IMR-90 (cell line): ENCODE measurements around the gene PCCB. TPM values are rescaled to one million over a fixed set of nuclear protein-coding genes. Genes with fewer than 3 reads are reported as not detected.
A peak's percentile ranks its signal among the peaks of the same experiment; 100 is the strongest.

ENCODE experiments used
- ATAC-seq: fragments of 200-7000 bp; cut with Tn5 transposase; 2 replicates; pipeline ENCODE4 v1.9.1; 2020; ENCODE audit warnings: low read depth, mild to moderate bottlenecking, moderate library complexity
- BruUV-seq: library from RNA; stranded (reverse); fragments of 400-500 nt; replicated peaks from 2 replicates; lab custom pipeline; 2021; lab: Mats Ljungman, UMichigan
- CTCF ChIA-PET: fragments of 300-600 bp; formaldehyde crosslinking; extraction: SDS; loops from one replicate; lab custom pipeline; 2021; ENCODE audit warnings: antibody characterized with exemption; lab: Yijun Ruan, JAX
- POLR2A ChIA-PET: fragments of 300-600 bp; sonication (Branson Sonifier 250); formaldehyde crosslinking; loops from one replicate; lab custom pipeline; 2022; ENCODE audit warnings: antibody characterized with exemption; ENCODE audit not compliant: unreplicated experiment; lab: Charles Lee
- DNase-seq: peaks from one replicate; pipeline ENCODE4 v3.0.0; 2013
- H2AFZ ChIP-seq: replicated peaks from 2 replicates; pipeline ENCODE3; 2013; ENCODE audit warnings: low read length, mild to moderate bottlenecking; ENCODE audit not compliant: poor library complexity
- H2AK5ac ChIP-seq: 2 replicates; pipeline ENCODE4 v1.6.1; 2013; ENCODE audit warnings: low read depth, low read length, inconsistent platforms
- H2AK9ac ChIP-seq: replicated peaks from 2 replicates; pipeline ENCODE3; 2013; ENCODE audit warnings: mild to moderate bottlenecking, low read depth, low read length, moderate library complexity; ENCODE audit not compliant: poor library complexity
- H2BK120ac ChIP-seq: 2 replicates; pipeline ENCODE4 v1.6.1; 2013; ENCODE audit warnings: low read depth, low read length, inconsistent platforms
- H2BK15ac ChIP-seq: 3 replicates; pipeline ENCODE4 v1.6.1; 2013; ENCODE audit warnings: low read depth, low read length, inconsistent platforms
- H2BK20ac ChIP-seq: 2 replicates; pipeline ENCODE4 v1.6.1; 2013; ENCODE audit warnings: low read depth, mild to moderate bottlenecking, inconsistent platforms, low read length, moderate library complexity
- H2BK5ac ChIP-seq: 2 replicates; pipeline ENCODE4 v1.6.1; 2013; ENCODE audit warnings: mild to moderate bottlenecking, low read depth, low read length, inconsistent platforms; ENCODE audit not compliant: poor library complexity, severe bottlenecking
- H3K14ac ChIP-seq: replicated peaks from 2 replicates; pipeline ENCODE4 v1.6.1; 2013; ENCODE audit warnings: low read depth, low read length, inconsistent platforms
- H3K18ac ChIP-seq: 2 replicates; pipeline ENCODE4 v1.6.1; 2013; ENCODE audit warnings: low read depth, low read length, control low read depth
- H3K23ac ChIP-seq: 2 replicates; pipeline ENCODE4 v1.6.1; 2013; ENCODE audit warnings: low read depth, low read length, inconsistent platforms
- H3K27ac ChIP-seq: 2 replicates; pipeline ENCODE4 v1.5.1; 2013; ENCODE audit warnings: mild to moderate bottlenecking, control low read depth, low read length; ENCODE audit not compliant: insufficient read depth
- H3K27me3 ChIP-seq: 2 replicates; pipeline ENCODE4 v1.6.1; 2013; ENCODE audit warnings: low read length; ENCODE audit not compliant: control insufficient read depth, insufficient read depth
- H3K36me3 ChIP-seq: 2 replicates; pipeline ENCODE4 v1.6.1; 2013; ENCODE audit warnings: low read length, mixed read lengths; ENCODE audit not compliant: control insufficient read depth, insufficient read depth
- H3K4ac ChIP-seq: 2 replicates; pipeline ENCODE4 v1.6.1; 2013; ENCODE audit warnings: low read depth, low read length, inconsistent platforms
- H3K4me1 ChIP-seq: 2 replicates; pipeline ENCODE4 v1.6.1; 2013; ENCODE audit warnings: low read length, mixed read lengths; ENCODE audit not compliant: control insufficient read depth, insufficient read depth
- H3K4me2 ChIP-seq: 2 replicates; pipeline ENCODE4 v1.6.1; 2013; ENCODE audit warnings: low read depth, mild to moderate bottlenecking, control low read depth, low read length, moderate library complexity
- H3K4me3 ChIP-seq: 2 replicates; pipeline ENCODE4 v1.5.1; 2013; ENCODE audit warnings: low read depth, mild to moderate bottlenecking, control low read depth, low read length, moderate library complexity; ENCODE audit not compliant: insufficient read depth
- H3K56ac ChIP-seq: 2 replicates; pipeline ENCODE4 v1.6.1; 2013; ENCODE audit warnings: low read length, inconsistent platforms; ENCODE audit not compliant: insufficient read depth; ENCODE audit errors: extremely low read depth
- H3K79me1 ChIP-seq, 2 experiments: 2 replicates each; pipeline ENCODE4 v1.6.1; 2013; ENCODE audit warnings: low read length in 2 of 2, inconsistent platforms in 1 of 2, low read depth in 1 of 2
- H3K9ac ChIP-seq: 2 replicates; pipeline ENCODE4 v1.6.1; 2013; ENCODE audit warnings: low read depth, low read length, control low read depth
- H3K9me1 ChIP-seq: 2 replicates; pipeline ENCODE4 v1.6.1; 2013; ENCODE audit warnings: low read length, inconsistent platforms; ENCODE audit not compliant: insufficient read depth
- H3K9me3 ChIP-seq: 2 replicates; pipeline ENCODE4 v1.6.1; 2013; ENCODE audit warnings: low read length; ENCODE audit not compliant: control insufficient read depth, insufficient read depth
- H4K20me1 ChIP-seq: 2 replicates; pipeline ENCODE4 v1.6.1; 2013; ENCODE audit warnings: low read length, inconsistent platforms; ENCODE audit not compliant: insufficient read depth
- H4K5ac ChIP-seq: 2 replicates; pipeline ENCODE4 v1.6.1; 2013; ENCODE audit warnings: mild to moderate bottlenecking, low read depth, low read length, control low read depth
- H4K8ac ChIP-seq, 2 experiments: 2 replicates each; pipeline ENCODE4 v1.6.1; 2013; ENCODE audit warnings: low read depth in 2 of 2, low read length in 2 of 2, control low read depth in 1 of 2, inconsistent platforms in 1 of 2
- H4K91ac ChIP-seq: 2 replicates; pipeline ENCODE4 v1.6.1; 2013; ENCODE audit warnings: low read depth, low read length, inconsistent platforms; ENCODE audit not compliant: insufficient read depth
- BHLHE40 ChIP-seq: fragments of 150-350 bp; IDR thresholded peaks from 2 replicates; pipeline ENCODE4 v1.6.1; 2016; ENCODE audit warnings: mild to moderate bottlenecking, low read depth, low read length
- CHD1 ChIP-seq: IDR thresholded peaks from 2 replicates; pipeline ENCODE4 v1.6.1; 2012; ENCODE audit warnings: low read depth, low read length, improper control_type of control experiment
- CTCF ChIP-seq: conservative IDR thresholded peaks from 2 replicates; pipeline ENCODE4 v1.5.1; 2012; ENCODE audit warnings: mild to moderate bottlenecking, low read depth, low read length, improper control_type of control experiment
- POLR2A ChIP-seq: IDR thresholded peaks from 2 replicates; pipeline ENCODE4 v1.6.1; 2012; ENCODE audit warnings: mild to moderate bottlenecking, low read depth, low read length
- RAD21 ChIP-seq: IDR thresholded peaks from 2 replicates; pipeline ENCODE4 v1.6.1; 2012; ENCODE audit warnings: low read length, improper control_type of control experiment
- RCOR1 ChIP-seq: IDR thresholded peaks from 2 replicates; pipeline ENCODE4 v1.6.1; 2012; ENCODE audit warnings: mild to moderate bottlenecking, low read length, improper control_type of control experiment; ENCODE audit not compliant: insufficient replicate concordance
- SMC3 ChIP-seq: fragments of 150-350 bp; IDR thresholded peaks from 2 replicates; pipeline ENCODE4 v1.6.1; 2016; ENCODE audit warnings: low read depth, mild to moderate bottlenecking, antibody characterized with exemption, low read length, moderate library complexity
- USF2 ChIP-seq: fragments of 150-350 bp; IDR thresholded peaks from 2 replicates; pipeline ENCODE4 v1.6.1; 2017; ENCODE audit warnings: mild to moderate bottlenecking, antibody characterized with exemption, low read length, low read depth
- WGBS, 2 experiments: methylation state at CpG; one replicate each; pipeline versions ENCODE4 v1.1.5 to v1.1.7; 2013; ENCODE audit warnings: missing lambda C conversion rate in 2 of 2; ENCODE audit not compliant: insufficient read length in 1 of 2; ENCODE audit errors: extremely low coverage in 2 of 2; 5-methylcytosine and 5-hydroxymethylcytosine counted together
- dilution Hi-C: fragments of 300-500 bp; cut with HindIII; formaldehyde crosslinking; loops from one replicate; pipeline ENCODE4 v1.14.3; 2018; ENCODE audit warnings: low sequenced_read_pairs; ENCODE audit not compliant: unreplicated experiment
- in situ Hi-C: fragments of 300-500 bp; cut with MboI; formaldehyde crosslinking; loops from 3 replicates; pipeline ENCODE4 v1.14.3; 2019; ENCODE audit warnings: low sequenced_read_pairs, inconsistent platforms, mixed read lengths
- intact Hi-C: fragments of 100-400 bp; cut with micrococcal nuclease; formaldehyde crosslinking; loops from 2 replicates; pipeline ENCODE4 v1.10.0; 2022
- polyA plus RNA-seq, 3 experiments: library from polyadenylated mRNA; depleted of rRNA; stranded (reverse); fragments of >200 nt; gene quantifications; 2 replicates each; pipeline ENCODE4 v1.2.3, GENCODE V29; 2012; ENCODE audit warnings: low replicate concordance in 1 of 3
- total RNA-seq: library from RNA; depleted of rRNA; stranded (reverse); fragments of >200 nt; gene quantifications from 2 replicates; pipeline ENCODE4 v1.2.3, GENCODE V29; 2012

PCCB gene
- total and polyA plus RNA-seq, 2 of the 4 experiments (the other 2 are of a cell fraction), result 40.5 to 76.2 TPM

- Histone ChIP-seq H3K4me2 (peak overlapping the region; percentile 86), H2BK15ac (0 out of 3 replicates have a peak overlapping the region, but pooled peaks have one; percentile 77), H2AK5ac (peak overlapping the region; percentile 70; the same call in 1 of the 2 replicates), H2AK9ac (peak overlapping the region; percentile 87), H2AFZ (peak overlapping the region; percentile 92), H4K91ac (peak overlapping the region; percentile 13; the same call in 1 of the 2 replicates), H3K27ac (no peak overlapping the region; the same call in 1 of the 2 replicates), H3K79me1 (peaks cover 18 to 40% of the 10 kb centered on the region in 2 experiments), H3K9me3 (no peaks in the 10 kb centered on the region), H3K4me3 (peak overlapping the region; percentile 85; the same call in 1 of the 2 replicates), H3K23ac (no peak overlapping the region; the same call in 1 of the 2 replicates), H4K20me1 (no peaks in the 10 kb centered on the region), H3K36me3 (peaks cover 4% of the 10 kb centered on the region), H3K18ac (no peak overlapping the region), H2BK120ac (no peak overlapping the region), H4K5ac (peak overlapping the region; percentile 5; the same call in 1 of the 2 replicates), H4K8ac (peak overlapping the region; percentile 39 to 68), H3K9ac (peak overlapping the region; percentile 32; the same call in 1 of the 2 replicates), H3K4ac (peak overlapping the region; percentile 65), H3K27me3 (no peaks in the 10 kb centered on the region), H2BK5ac (no peak overlapping the region), H3K56ac (no peak overlapping the region; the same call in 1 of the 2 replicates), H2BK20ac (0 out of 2 replicates have a peak overlapping the region, but pooled peaks have one; percentile 16), H3K4me1 (peaks cover 4% of the 10 kb centered on the region; the same call in 1 of the 2 replicates), H3K14ac (peak overlapping the region; percentile 36; the same call in 1 of the 2 replicates), H3K9me1 (peaks cover 11% of the 10 kb centered on the region)
- TF ChIP-seq CHD1 (no peak), SMC3 (peak; percentile 28; the same call in 1 of the 2 replicates), POLR2A (no peak), BHLHE40 (peak; percentile 68), RCOR1 (no peak), RAD21 (peak; percentile 24; the same call in 1 of the 2 replicates), CTCF (peak; percentile 24; the same call in 1 of the 2 replicates), USF2 (peak; percentile 44; the same call in 1 of the 2 replicates)
- dilution Hi-C loops, result no loop called here
- ATAC-seq (no peak), DNase-seq (peak; percentile 47)
- no TSS peak for BruUV-seq
- in situ Hi-C loops, result loop anchor here (10.0 kb wide), 1 partner anchor 176 kb away; no protein-coding TSS in a partner anchor
- intact Hi-C loops, result loop anchor here (1.0 kb wide), 1 partner anchor 55 kb away; the partner anchor contains the start of gene MSL2
- 7% methylated on average over 5 of the region's 18 CpGs; no CpG with 5 or more reads in 1 of the 2 experiments for WGBS, 2 experiments
- POLR2A ChIA-PET, result no interaction called here
- CTCF ChIA-PET, result interaction anchor here (0.8 to 1.2 kb wide), 2 partner anchors 55 to 172 kb away, joined by 3 to 4 read pairs; partner anchors contain the start of gene MSL2
Observed at GRCh38 chr3:136250903-136251460, 842 bp downstream of the PCCB start.
